ENCODE measurements around the gene PNP. TPM values are rescaled to one million over a fixed set of nuclear protein-coding genes. Genes with fewer than 3 reads are reported as not detected.

Gene PNP
- total and polyA plus RNA-seq, 4 donors = 22.9 to 156 (median 35.8) TPM

GRCh38 chr14:20492486-20492885 lies 23.3 kb downstream of the PNP start:
- Histone ChIP-seq H3K27me3 (ENCODE audit: control insufficient read depth in 4 of 4, insufficient read depth in 4 of 4, low read length in 3 of 4) (no peaks in the 10 kb centered on the region), H3K9ac (ENCODE audit: low read depth in 1 of 2, low read length in 2 of 2) (no peak overlapping the region), H3K27ac (ENCODE audit: low read depth in 1 of 2, low read length in 2 of 2) (no peak overlapping the region), H3K36me3 (ENCODE audit: control insufficient read depth in 4 of 4, insufficient read depth in 3 of 4, low read depth in 1 of 4, low read length in 3 of 4) (no peaks in the 10 kb centered on the region), H3K4me3 (ENCODE audit: low read depth in 1 of 3, low read length in 3 of 3) (no peak overlapping the region), H3K4me1 (ENCODE audit: control insufficient read depth in 4 of 4, insufficient read depth in 4 of 4, low read length in 3 of 4) (peaks cover 0 to 3% (median 0%) of the 10 kb centered on the region in 4 donors), H3K9me3 (ENCODE audit: control insufficient read depth in 4 of 4, low read length in 3 of 4) (no peaks in the 10 kb centered on the region)
- TF ChIP-seq RAD21 (IDR thresholded peaks at IDR 0.05) = no peak
- TF ChIP-seq HNF4A (conservative IDR thresholded peaks at IDR 0.05) = no peak
- no peak for TF ChIP-seq REST (IDR thresholded peaks at IDR 0.05)
- TF ChIP-seq GABPA (IDR thresholded peaks at IDR 0.05 in 1 of 2, conservative IDR thresholded peaks at IDR 0.05 in 1 of 2) = no peak
- TF ChIP-seq NR2F2 (IDR thresholded peaks at IDR 0.05) = no peak
- no peak for TF ChIP-seq SP1 (IDR thresholded peaks at IDR 0.05)
- TF ChIP-seq HNF4G (IDR thresholded peaks at IDR 0.05) = no peak
- no peak for TF ChIP-seq JUND (IDR thresholded peaks at IDR 0.05)
- no peak for TF ChIP-seq YY1 (IDR thresholded peaks at IDR 0.05)
- TF ChIP-seq, protein P1, sequence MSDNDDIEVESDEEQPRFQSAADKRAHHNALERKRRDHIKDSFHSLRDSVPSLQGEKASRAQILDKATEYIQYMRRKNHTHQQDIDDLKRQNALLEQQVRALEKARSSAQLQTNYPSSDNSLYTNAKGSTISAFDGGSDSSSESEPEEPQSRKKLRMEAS (IDR thresholded peaks at IDR 0.05) = no peak
- WGBS = 96% methylated on average over 4 of the region's 4 CpGs
- no peak for DNase-seq (ENCODE audit: low spot score)

GRCh38 chr14:20493634-20494033 lies 24.4 kb downstream of the PNP start:
- Histone ChIP-seq H3K4me1 (ENCODE audit: control insufficient read depth in 4 of 4, insufficient read depth in 4 of 4, low read length in 3 of 4) (peaks cover 0 to 3% (median 0%) of the 10 kb centered on the region in 4 donors), H3K27me3 (ENCODE audit: control insufficient read depth in 4 of 4, insufficient read depth in 4 of 4, low read length in 3 of 4) (no peaks in the 10 kb centered on the region), H3K36me3 (ENCODE audit: control insufficient read depth in 4 of 4, insufficient read depth in 3 of 4, low read depth in 1 of 4, low read length in 3 of 4) (no peaks in the 10 kb centered on the region), H3K9ac (ENCODE audit: low read depth in 1 of 2, low read length in 2 of 2) (no peak overlapping the region), H3K4me3 (ENCODE audit: low read depth in 1 of 3, low read length in 3 of 3) (no peak overlapping the region), H3K9me3 (ENCODE audit: control insufficient read depth in 4 of 4, low read length in 3 of 4) (no peaks in the 10 kb centered on the region), H3K27ac (ENCODE audit: low read depth in 1 of 2, low read length in 2 of 2) (no peak overlapping the region)
- TF ChIP-seq, protein P1 (IDR thresholded peaks at IDR 0.05) = peak; percentile 30
- TF ChIP-seq RAD21 (IDR thresholded peaks at IDR 0.05) = no peak
- 73% methylated on average over 2 of the region's 2 CpGs for WGBS
- DNase-seq (ENCODE audit: low spot score) = no peak

- H3K27me3 ChIP-seq (ENCODE audit: control insufficient read depth in 4 of 4, insufficient read depth in 4 of 4, low read length in 3 of 4) = no peaks in the 10 kb centered on the region
- no peak for DNase-seq (ENCODE audit: low spot score)
- no peak overlapping the region for H3K27ac ChIP-seq (ENCODE audit: low read depth in 1 of 2, low read length in 2 of 2)
- no peaks in the 10 kb centered on the region for H3K9me3 ChIP-seq (ENCODE audit: control insufficient read depth in 4 of 4, low read length in 3 of 4)
- no peak overlapping the region for H3K4me3 ChIP-seq (ENCODE audit: low read depth in 1 of 3, low read length in 3 of 3)
- no peak overlapping the region for H3K9ac ChIP-seq (ENCODE audit: low read depth in 1 of 2, low read length in 2 of 2)
- H3K4me1 ChIP-seq (ENCODE audit: control insufficient read depth in 4 of 4, insufficient read depth in 4 of 4, low read length in 3 of 4) = peaks cover 0 to 3% (median 0%) of the 10 kb centered on the region in 4 donors
- H3K36me3 ChIP-seq (ENCODE audit: control insufficient read depth in 4 of 4, insufficient read depth in 3 of 4, low read depth in 1 of 4, low read length in 3 of 4) = no peaks in the 10 kb centered on the region
- WGBS = 82% methylated on average over 8 of the region's 8 CpGs
- TF ChIP-seq ZBTB33 (IDR thresholded peaks at IDR 0.05) (no peak), REST (IDR thresholded peaks at IDR 0.05) (no peak), YY1 (IDR thresholded peaks at IDR 0.05) (no peak), FOXA1 (IDR thresholded peaks at IDR 0.05) (no peak), RAD21 (IDR thresholded peaks at IDR 0.05) (no peak), CTCF (IDR thresholded peaks at IDR 0.05; ENCODE audit: low read depth, low read length, missing input control) (no peak)
- TF ChIP-seq, protein P1 (IDR thresholded peaks at IDR 0.05) = no peak
Measured at GRCh38 chr14:20494935-20495766, 25.9 kb downstream of the PNP start.

Data from liver (tissue), 9 donors.